IMR-90 (cell line): ENCODE results near the gene EMID1. TPM values are rescaled to one million over a fixed set of nuclear protein-coding genes. Genes with fewer than 3 reads are reported as not detected.

Experiments used
- ATAC-seq: fragments of 200-7000 bp; cut with Tn5 transposase; 2 replicates; pipeline ENCODE4 v1.9.1; 2020; ENCODE audit warnings: low read depth, mild to moderate bottlenecking, moderate library complexity
- BruUV-seq: library from RNA; stranded (reverse); fragments of 400-500 nt; replicated peaks from 2 replicates; lab custom pipeline; 2021; lab: Mats Ljungman, UMichigan
- CTCF ChIA-PET: fragments of 300-600 bp; formaldehyde crosslinking; extraction: SDS; loops from one replicate; lab custom pipeline; 2021; ENCODE audit warnings: antibody characterized with exemption; lab: Yijun Ruan, JAX
- POLR2A ChIA-PET: fragments of 300-600 bp; sonication (Branson Sonifier 250); formaldehyde crosslinking; loops from one replicate; lab custom pipeline; 2022; ENCODE audit warnings: antibody characterized with exemption; ENCODE audit not compliant: unreplicated experiment; lab: Charles Lee
- DNase-seq: peaks from one replicate; pipeline ENCODE4 v3.0.0; 2013
- H2AFZ ChIP-seq: replicated peaks from 2 replicates; pipeline ENCODE3; 2013; ENCODE audit warnings: low read length, mild to moderate bottlenecking; ENCODE audit not compliant: poor library complexity
- H2AK5ac ChIP-seq: 2 replicates; pipeline ENCODE4 v1.6.1; 2013; ENCODE audit warnings: low read depth, low read length, inconsistent platforms
- H2AK9ac ChIP-seq: replicated peaks from 2 replicates; pipeline ENCODE3; 2013; ENCODE audit warnings: mild to moderate bottlenecking, low read depth, low read length, moderate library complexity; ENCODE audit not compliant: poor library complexity
- H2BK120ac ChIP-seq: 2 replicates; pipeline ENCODE4 v1.6.1; 2013; ENCODE audit warnings: low read depth, low read length, inconsistent platforms
- H2BK15ac ChIP-seq: 3 replicates; pipeline ENCODE4 v1.6.1; 2013; ENCODE audit warnings: low read depth, low read length, inconsistent platforms
- H2BK20ac ChIP-seq: 2 replicates; pipeline ENCODE4 v1.6.1; 2013; ENCODE audit warnings: low read depth, mild to moderate bottlenecking, inconsistent platforms, low read length, moderate library complexity
- H2BK5ac ChIP-seq: 2 replicates; pipeline ENCODE4 v1.6.1; 2013; ENCODE audit warnings: mild to moderate bottlenecking, low read depth, low read length, inconsistent platforms; ENCODE audit not compliant: poor library complexity, severe bottlenecking
- H3K14ac ChIP-seq: replicated peaks from 2 replicates; pipeline ENCODE4 v1.6.1; 2013; ENCODE audit warnings: low read depth, low read length, inconsistent platforms
- H3K18ac ChIP-seq: 2 replicates; pipeline ENCODE4 v1.6.1; 2013; ENCODE audit warnings: low read depth, low read length, control low read depth
- H3K23ac ChIP-seq: 2 replicates; pipeline ENCODE4 v1.6.1; 2013; ENCODE audit warnings: low read depth, low read length, inconsistent platforms
- H3K27ac ChIP-seq: 2 replicates; pipeline ENCODE4 v1.5.1; 2013; ENCODE audit warnings: mild to moderate bottlenecking, control low read depth, low read length; ENCODE audit not compliant: insufficient read depth
- H3K27me3 ChIP-seq: 2 replicates; pipeline ENCODE4 v1.6.1; 2013; ENCODE audit warnings: low read length; ENCODE audit not compliant: control insufficient read depth, insufficient read depth
- H3K36me3 ChIP-seq: 2 replicates; pipeline ENCODE4 v1.6.1; 2013; ENCODE audit warnings: low read length, mixed read lengths; ENCODE audit not compliant: control insufficient read depth, insufficient read depth
- H3K4ac ChIP-seq: 2 replicates; pipeline ENCODE4 v1.6.1; 2013; ENCODE audit warnings: low read depth, low read length, inconsistent platforms
- H3K4me1 ChIP-seq: 2 replicates; pipeline ENCODE4 v1.6.1; 2013; ENCODE audit warnings: low read length, mixed read lengths; ENCODE audit not compliant: control insufficient read depth, insufficient read depth
- H3K4me2 ChIP-seq: 2 replicates; pipeline ENCODE4 v1.6.1; 2013; ENCODE audit warnings: low read depth, mild to moderate bottlenecking, control low read depth, low read length, moderate library complexity
- H3K4me3 ChIP-seq: 2 replicates; pipeline ENCODE4 v1.5.1; 2013; ENCODE audit warnings: low read depth, mild to moderate bottlenecking, control low read depth, low read length, moderate library complexity; ENCODE audit not compliant: insufficient read depth
- H3K56ac ChIP-seq: 2 replicates; pipeline ENCODE4 v1.6.1; 2013; ENCODE audit warnings: low read length, inconsistent platforms; ENCODE audit not compliant: insufficient read depth; ENCODE audit errors: extremely low read depth
- H3K79me1 ChIP-seq, 2 experiments: 2 replicates each; pipeline ENCODE4 v1.6.1; 2013; ENCODE audit warnings: low read length in 2 of 2, inconsistent platforms in 1 of 2, low read depth in 1 of 2
- H3K9ac ChIP-seq: 2 replicates; pipeline ENCODE4 v1.6.1; 2013; ENCODE audit warnings: low read depth, low read length, control low read depth
- H3K9me1 ChIP-seq: 2 replicates; pipeline ENCODE4 v1.6.1; 2013; ENCODE audit warnings: low read length, inconsistent platforms; ENCODE audit not compliant: insufficient read depth
- H3K9me3 ChIP-seq: 2 replicates; pipeline ENCODE4 v1.6.1; 2013; ENCODE audit warnings: low read length; ENCODE audit not compliant: control insufficient read depth, insufficient read depth
- H4K20me1 ChIP-seq: 2 replicates; pipeline ENCODE4 v1.6.1; 2013; ENCODE audit warnings: low read length, inconsistent platforms; ENCODE audit not compliant: insufficient read depth
- H4K5ac ChIP-seq: 2 replicates; pipeline ENCODE4 v1.6.1; 2013; ENCODE audit warnings: mild to moderate bottlenecking, low read depth, low read length, control low read depth
- H4K8ac ChIP-seq, 2 experiments: 2 replicates each; pipeline ENCODE4 v1.6.1; 2013; ENCODE audit warnings: low read depth in 2 of 2, low read length in 2 of 2, control low read depth in 1 of 2, inconsistent platforms in 1 of 2
- H4K91ac ChIP-seq: 2 replicates; pipeline ENCODE4 v1.6.1; 2013; ENCODE audit warnings: low read depth, low read length, inconsistent platforms; ENCODE audit not compliant: insufficient read depth
- BHLHE40 ChIP-seq: fragments of 150-350 bp; IDR thresholded peaks from 2 replicates; pipeline ENCODE4 v1.6.1; 2016; ENCODE audit warnings: mild to moderate bottlenecking, low read depth, low read length
- CEBPB ChIP-seq: IDR thresholded peaks from 2 replicates; pipeline ENCODE4 v1.6.1; 2012; ENCODE audit warnings: low read depth, low read length, improper control_type of control experiment
- CHD1 ChIP-seq: IDR thresholded peaks from 2 replicates; pipeline ENCODE4 v1.6.1; 2012; ENCODE audit warnings: low read depth, low read length, improper control_type of control experiment
- ELK1 ChIP-seq: fragments of 150-350 bp; IDR thresholded peaks from 2 replicates; pipeline ENCODE4 v1.6.1; 2016; ENCODE audit warnings: low read depth, mild to moderate bottlenecking, low read length, moderate library complexity, borderline replicate concordance
- FOS ChIP-seq: fragments of 150-350 bp; IDR thresholded peaks from 2 replicates; pipeline ENCODE4 v1.6.1; 2016; ENCODE audit warnings: low read depth, low read length
- MAFK ChIP-seq: IDR thresholded peaks from 2 replicates; pipeline ENCODE4 v1.6.1; 2012; ENCODE audit warnings: low read depth, low read length, improper control_type of control experiment
- MAZ ChIP-seq: IDR thresholded peaks from 2 replicates; pipeline ENCODE4 v1.6.1; 2012; ENCODE audit warnings: low read depth, mild to moderate bottlenecking, low read length, improper control_type of control experiment, moderate library complexity, borderline replicate concordance
- MXI1 ChIP-seq: IDR thresholded peaks from 2 replicates; pipeline ENCODE4 v1.6.1; 2012; ENCODE audit warnings: low read depth, mild to moderate bottlenecking, low read length, moderate library complexity, borderline replicate concordance
- NFE2L2 ChIP-seq: fragments of 150-350 bp; IDR thresholded peaks from 2 replicates; pipeline ENCODE4 v1.6.1; 2016; ENCODE audit warnings: low read depth, mild to moderate bottlenecking, low read length
- POLR2A ChIP-seq: IDR thresholded peaks from 2 replicates; pipeline ENCODE4 v1.6.1; 2012; ENCODE audit warnings: mild to moderate bottlenecking, low read depth, low read length
- RAD21 ChIP-seq: IDR thresholded peaks from 2 replicates; pipeline ENCODE4 v1.6.1; 2012; ENCODE audit warnings: low read length, improper control_type of control experiment
- RCOR1 ChIP-seq: IDR thresholded peaks from 2 replicates; pipeline ENCODE4 v1.6.1; 2012; ENCODE audit warnings: mild to moderate bottlenecking, low read length, improper control_type of control experiment; ENCODE audit not compliant: insufficient replicate concordance
- WGBS, 2 experiments: methylation state at CpG; one replicate each; pipeline versions ENCODE4 v1.1.5 to v1.1.7; 2013; ENCODE audit warnings: missing lambda C conversion rate in 2 of 2; ENCODE audit not compliant: insufficient read length in 1 of 2; ENCODE audit errors: extremely low coverage in 2 of 2; 5-methylcytosine and 5-hydroxymethylcytosine counted together
- dilution Hi-C: fragments of 300-500 bp; cut with HindIII; formaldehyde crosslinking; loops from one replicate; pipeline ENCODE4 v1.14.3; 2018; ENCODE audit warnings: low sequenced_read_pairs; ENCODE audit not compliant: unreplicated experiment
- in situ Hi-C: fragments of 300-500 bp; cut with MboI; formaldehyde crosslinking; loops from 3 replicates; pipeline ENCODE4 v1.14.3; 2019; ENCODE audit warnings: low sequenced_read_pairs, inconsistent platforms, mixed read lengths
- intact Hi-C: fragments of 100-400 bp; cut with micrococcal nuclease; formaldehyde crosslinking; loops from 2 replicates; pipeline ENCODE4 v1.10.0; 2022
- polyA plus RNA-seq, 3 experiments: library from polyadenylated mRNA; depleted of rRNA; stranded (reverse); fragments of >200 nt; gene quantifications; 2 replicates each; pipeline ENCODE4 v1.2.3, GENCODE V29; 2012; ENCODE audit warnings: low replicate concordance in 1 of 3
- total RNA-seq: library from RNA; depleted of rRNA; stranded (reverse); fragments of >200 nt; gene quantifications from 2 replicates; pipeline ENCODE4 v1.2.3, GENCODE V29; 2012
- TF ChIP-seq, protein P1 (sequence below): conservative IDR thresholded peaks from 2 replicates; pipeline ENCODE4 v1.5.1; 2012; ENCODE audit warnings: mild to moderate bottlenecking, low read depth, low read length, improper control_type of control experiment
- TF ChIP-seq, protein P2 (sequence below): fragments of 150-350 bp; IDR thresholded peaks from 2 replicates; pipeline ENCODE4 v1.6.1; 2017; ENCODE audit warnings: mild to moderate bottlenecking, antibody characterized with exemption, low read length, low read depth

The EMID1 gene
- total and polyA plus RNA-seq, 2 of the 4 experiments (the other 2 are of a cell fraction), result 0.54 to 1.3 TPM

GRCh38 chr22:29219881-29220670, 14.4 kb downstream of the EMID1 start:
- intact Hi-C loops (no loop called here), in situ Hi-C loops (no loop called here)
- POLR2A ChIA-PET, result no interaction called here
- no peak for TF ChIP-seq RAD21
- TF ChIP-seq NFE2L2, result no peak
- no peak for TF ChIP-seq MXI1
- TF ChIP-seq CEBPB, result no peak
- TF ChIP-seq MAZ, result no peak
- no peak for TF ChIP-seq POLR2A
- TF ChIP-seq MAFK, result no peak
- no peak for TF ChIP-seq RCOR1
- TF ChIP-seq, protein P1, sequence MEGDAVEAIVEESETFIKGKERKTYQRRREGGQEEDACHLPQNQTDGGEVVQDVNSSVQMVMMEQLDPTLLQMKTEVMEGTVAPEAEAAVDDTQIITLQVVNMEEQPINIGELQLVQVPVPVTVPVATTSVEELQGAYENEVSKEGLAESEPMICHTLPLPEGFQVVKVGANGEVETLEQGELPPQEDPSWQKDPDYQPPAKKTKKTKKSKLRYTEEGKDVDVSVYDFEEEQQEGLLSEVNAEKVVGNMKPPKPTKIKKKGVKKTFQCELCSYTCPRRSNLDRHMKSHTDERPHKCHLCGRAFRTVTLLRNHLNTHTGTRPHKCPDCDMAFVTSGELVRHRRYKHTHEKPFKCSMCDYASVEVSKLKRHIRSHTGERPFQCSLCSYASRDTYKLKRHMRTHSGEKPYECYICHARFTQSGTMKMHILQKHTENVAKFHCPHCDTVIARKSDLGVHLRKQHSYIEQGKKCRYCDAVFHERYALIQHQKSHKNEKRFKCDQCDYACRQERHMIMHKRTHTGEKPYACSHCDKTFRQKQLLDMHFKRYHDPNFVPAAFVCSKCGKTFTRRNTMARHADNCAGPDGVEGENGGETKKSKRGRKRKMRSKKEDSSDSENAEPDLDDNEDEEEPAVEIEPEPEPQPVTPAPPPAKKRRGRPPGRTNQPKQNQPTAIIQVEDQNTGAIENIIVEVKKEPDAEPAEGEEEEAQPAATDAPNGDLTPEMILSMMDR, result no peak
- TF ChIP-seq, protein P2, sequence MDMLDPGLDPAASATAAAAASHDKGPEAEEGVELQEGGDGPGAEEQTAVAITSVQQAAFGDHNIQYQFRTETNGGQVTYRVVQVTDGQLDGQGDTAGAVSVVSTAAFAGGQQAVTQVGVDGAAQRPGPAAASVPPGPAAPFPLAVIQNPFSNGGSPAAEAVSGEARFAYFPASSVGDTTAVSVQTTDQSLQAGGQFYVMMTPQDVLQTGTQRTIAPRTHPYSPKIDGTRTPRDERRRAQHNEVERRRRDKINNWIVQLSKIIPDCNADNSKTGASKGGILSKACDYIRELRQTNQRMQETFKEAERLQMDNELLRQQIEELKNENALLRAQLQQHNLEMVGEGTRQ, result no peak
- no peak for TF ChIP-seq BHLHE40
- TF ChIP-seq CHD1, result no peak
- no peak for TF ChIP-seq ELK1
- TF ChIP-seq FOS, result no peak

More at GRCh38 chr22:29219881-29220670, 14.4 kb downstream of the EMID1 start:
- Histone ChIP-seq H4K5ac (no peak overlapping the region; the same call in 1 of the 2 replicates), H4K20me1 (no peaks in the 10 kb centered on the region; the same call in 1 of the 2 replicates), H3K9me3 (no peaks in the 10 kb centered on the region), H3K4me2 (no peak overlapping the region; the same call in 1 of the 2 replicates), H2BK120ac (peak overlapping the region; percentile 26; the same call in 1 of the 2 replicates), H2BK15ac (no peak overlapping the region; the same call in 2 of the 3 replicates), H3K14ac (no peak overlapping the region), H4K91ac (0 out of 2 replicates have a peak overlapping the region, but pooled peaks have one; percentile 12), H3K27me3 (peaks cover 9% of the 10 kb centered on the region), H3K4me1 (peaks cover 11% of the 10 kb centered on the region), H3K9ac (no peak overlapping the region), H3K56ac (no peak overlapping the region), H3K79me1 (no peaks in the 10 kb centered on the region), H2AK9ac (no peak overlapping the region), H3K36me3 (no peaks in the 10 kb centered on the region), H3K18ac (no peak overlapping the region), H2BK20ac (no peak overlapping the region), H2BK5ac (no peak overlapping the region), H3K4ac (0 out of 2 replicates have a peak overlapping the region, but pooled peaks have one; percentile 2), H3K23ac (no peak overlapping the region), H3K4me3 (no peak overlapping the region), H4K8ac (no peak overlapping the region), H3K9me1 (0 out of 2 replicates have a peak, but pooled peaks cover 2% of the 10 kb centered on the region), H2AFZ (peak overlapping the region; percentile 40), H2AK5ac (no peak overlapping the region), H3K27ac (no peak overlapping the region)
- dilution Hi-C loops, result no loop called here
- ATAC-seq, result peak; percentile 60
- no peak for DNase-seq
- WGBS, 2 experiments, result 93% methylated on average over 2 of the region's 14 CpGs; no CpG with 5 or more reads in 1 of the 2 experiments
- no TSS peak for BruUV-seq
- CTCF ChIA-PET, result interaction anchor here (0.6 kb wide), 2 partner anchors 26 to 277 kb away, joined by 3 read pairs; no protein-coding TSS in a partner anchor
